Neural cell (in vitro differentiated cells): ENCODE measurements around the gene DNAAF3. TPM values are rescaled to one million over a fixed set of nuclear protein-coding genes. Genes with fewer than 3 reads are reported as not detected.

Source experiments
- H2AFZ ChIP-seq: fragments of 200-600, 300-800 bp; sonication (generic), shearing (Covaris generic); 2 replicates; pipeline ENCODE4 v1.6.0; 2014; ENCODE audit warnings: low read depth, mild to moderate bottlenecking, antibody characterized with exemption, low read length, moderate library complexity
- H3F3A ChIP-seq: fragments of 200-600 bp; shearing (Covaris generic); 2 replicates; pipeline ENCODE4 v1.6.1; 2016; ENCODE audit warnings: mild to moderate bottlenecking, moderate library complexity, mixed read lengths, antibody characterized with exemption, low read length; ENCODE audit not compliant: insufficient read depth, poor library complexity, severe bottlenecking
- H3K27ac ChIP-seq: fragments of 200-600, 300-800 bp; sonication (generic), shearing (Covaris generic); 2 replicates; pipeline ENCODE4 v1.5.1; 2014; ENCODE audit warnings: mild to moderate bottlenecking, low read length, moderate library complexity
- H3K27me3 ChIP-seq: fragments of 300-800, 200-600 bp; sonication (generic), shearing (Covaris generic); 2 replicates; pipeline ENCODE4 v1.6.0; 2014; ENCODE audit warnings: mild to moderate bottlenecking, low read depth, low read length, moderate library complexity; ENCODE audit not compliant: insufficient read depth
- H3K36me3 ChIP-seq: fragments of 300-800, 200-600 bp; sonication (generic), shearing (Covaris generic); 2 replicates; pipeline ENCODE4 v1.5.1; 2014; ENCODE audit warnings: mild to moderate bottlenecking, antibody characterized with exemption, low read length, moderate library complexity; ENCODE audit not compliant: insufficient read depth
- H3K4me2 ChIP-seq: fragments of 300-800, 200-600 bp; sonication (generic), shearing (Covaris generic); 2 replicates; pipeline ENCODE4 v1.6.0; 2014; ENCODE audit warnings: mild to moderate bottlenecking, low read length
- H3K4me3 ChIP-seq: fragments of 300-800, 200-600 bp; sonication (generic), shearing (Covaris generic); 2 replicates; pipeline ENCODE4 v1.5.1; 2014; ENCODE audit warnings: mild to moderate bottlenecking, low read length, moderate library complexity
- H3K79me2 ChIP-seq: fragments of 200-600 bp; shearing (Covaris generic); replicated peaks from 2 replicates; pipeline ENCODE4 v1.6.0; 2014; ENCODE audit warnings: mild to moderate bottlenecking, low read length, moderate library complexity; ENCODE audit not compliant: insufficient read depth
- H3K9ac ChIP-seq: fragments of 300-800, 200-600 bp; sonication (generic), shearing (Covaris generic); 2 replicates; pipeline ENCODE4 v1.6.1; 2016; ENCODE audit warnings: mild to moderate bottlenecking, low read length, mixed read lengths
- H3K9me2 ChIP-seq: fragments of 200-600 bp; shearing (Covaris generic); 2 replicates; pipeline ENCODE4 v1.6.1; 2016; ENCODE audit warnings: mild to moderate bottlenecking, low read length, mixed read lengths; ENCODE audit not compliant: insufficient read depth
- H3K9me3 ChIP-seq: fragments of 200-600, 300-800 bp; sonication (generic), shearing (Covaris generic); 2 replicates; pipeline ENCODE4 v1.6.1; 2016; ENCODE audit warnings: mild to moderate bottlenecking, mixed run types, low read length, moderate library complexity, mixed read lengths
- H4K20me1 ChIP-seq: fragments of 200-600 bp; shearing (Covaris generic); 2 replicates; pipeline ENCODE4 v1.6.1; 2016; ENCODE audit warnings: mild to moderate bottlenecking, mixed run types; ENCODE audit not compliant: insufficient read depth
- CTCF ChIP-seq: fragments of 450-650 bp; IDR thresholded peaks from 2 replicates; pipeline ENCODE4 v1.5.1; 2014; ENCODE audit warnings: antibody characterized with exemption, mild to moderate bottlenecking, moderate library complexity; ENCODE audit not compliant: poor library complexity, severe bottlenecking
- EP300 ChIP-seq: fragments of 450-650 bp; conservative IDR thresholded peaks from 2 replicates; pipeline ENCODE4 v1.6.1; 2014; ENCODE audit warnings: antibody characterized with exemption, mild to moderate bottlenecking, moderate library complexity; ENCODE audit not compliant: poor library complexity, severe bottlenecking
- EZH2 ChIP-seq: fragments of 200-600, 300-800 bp; shearing (Covaris generic), sonication (generic); IDR thresholded peaks from 2 replicates; pipeline ENCODE4 v1.6.1; 2014; ENCODE audit warnings: antibody characterized with exemption, low read length, borderline replicate concordance, mild to moderate bottlenecking; ENCODE audit not compliant: insufficient read depth, poor library complexity, severe bottlenecking
- MXI1 ChIP-seq: fragments of 450-650 bp; conservative IDR thresholded peaks from 2 replicates; pipeline ENCODE4 v1.6.1; 2014; ENCODE audit warnings: antibody characterized with exemption, mild to moderate bottlenecking; ENCODE audit not compliant: poor library complexity, severe bottlenecking
- POLR2AphosphoS5 ChIP-seq: IDR thresholded peaks from 2 replicates; pipeline ENCODE4 v1.6.1; 2012
- RAD21 ChIP-seq: fragments of 450-650 bp; conservative IDR thresholded peaks from 2 replicates; pipeline ENCODE4 v1.6.1; 2014; ENCODE audit warnings: antibody characterized with exemption, mild to moderate bottlenecking, moderate library complexity
- REST ChIP-seq: IDR thresholded peaks from 2 replicates; pipeline ENCODE4 v1.6.1; 2012; ENCODE audit warnings: borderline replicate concordance
- SMC3 ChIP-seq: fragments of 450-650 bp; conservative IDR thresholded peaks from 2 replicates; pipeline ENCODE4 v1.6.1; 2014; ENCODE audit warnings: antibody characterized with exemption, mild to moderate bottlenecking, moderate library complexity; ENCODE audit not compliant: poor library complexity
- TAF1 ChIP-seq: IDR thresholded peaks from 2 replicates; pipeline ENCODE4 v1.6.1; 2012; ENCODE audit warnings: low read depth
- polyA plus RNA-seq: library from polyadenylated mRNA; depleted of rRNA; stranded (reverse); fragments of >200 nt; gene quantifications from 2 replicates; pipeline ENCODE4 v1.2.3, GENCODE V29; 2014

The DNAAF3 gene
- polyA plus RNA-seq, 1 donor from 2014 or later: 0.38 TPM

GRCh38 chr19:55181740-55182139 is 15.3 kb upstream of the DNAAF3 start:
- TF ChIP-seq SMC3 (no peak), REST (no peak), CTCF (no peak), RAD21 (no peak), POLR2AphosphoS5 (no peak), MXI1 (no peak), EZH2 (no peak), EP300 (no peak)
- Histone ChIP-seq H3K9me3 (no peaks in the 10 kb centered on the region), H3K27ac (no peak overlapping the region), H3K9ac (no peak overlapping the region), H3K36me3 (peaks cover 7% of the 10 kb centered on the region), H3K4me2 (no peak overlapping the region), H3K79me2 (peaks cover 4% of the 10 kb centered on the region), H3K27me3 (peaks cover 28% of the 10 kb centered on the region), H3K4me3 (no peak overlapping the region), H3K9me2 (no peaks in the 10 kb centered on the region), H4K20me1 (no peaks in the 10 kb centered on the region), H3F3A (no peaks in the 10 kb centered on the region), H2AFZ (no peak overlapping the region)

GRCh38 chr19:55179606-55180484 is 13.4 kb upstream of the DNAAF3 start, which contains the start of gene SYT5:
Gene SYT5 (minus strand): TSS chr19:55180289. CDS start chr19:55179041, 1,248 bp downstream.
- Histone ChIP-seq H3K36me3 (peaks cover 7% of the 10 kb centered on the region), H3F3A (no peaks in the 10 kb centered on the region), H3K9ac (peak within 1 kb of the TSS; percentile 99), H3K4me3 (peak within 1 kb of the TSS; percentile 78), H3K9me2 (no peaks in the 10 kb centered on the region), H3K27me3 (peaks cover 23% of the 10 kb centered on the region), H2AFZ (peak within 1 kb of the TSS; percentile 66), H3K9me3 (no peaks in the 10 kb centered on the region), H4K20me1 (no peaks in the 10 kb centered on the region), H3K27ac (peak within 1 kb of the TSS; percentile 98), H3K4me2 (peak within 1 kb of the TSS; percentile 69), H3K79me2 (peaks cover 4% of the 10 kb centered on the region)
- TF ChIP-seq RAD21 (no peak), MXI1 (peak; percentile 49), TAF1 (peak; percentile 38), EZH2 (no peak), POLR2AphosphoS5 (peak; percentile 66), REST (peak; percentile 84), EP300 (no peak)
